ENCODE data around the gene TMEM123.
"Not testable (repeated sequence)": the region's sequence is repeated elsewhere in the genome, so short reads cannot be mapped to it uniquely, and the experiment has no call there.

The TMEM123 gene

GRCh38 chr11:102391549-102392237 lies 60.9 kb downstream of the TMEM123 start:
- DNase-seq: no peak

- peak; percentile 72 for DNase-seq
These were observed 61.7 kb downstream of the TMEM123 start for GRCh38 chr11:102390667-102391465.

- no peak for DNase-seq
These were observed 63.3 kb downstream of the TMEM123 start for GRCh38 chr11:102389253-102389652.

GRCh38 chr11:102387043-102387781 lies 65.4 kb downstream of the TMEM123 start:
- no peak for DNase-seq

GRCh38 chr11:102386136-102386734 lies 66.3 kb downstream of the TMEM123 start:
- DNase-seq: no peak

GRCh38 chr11:102385085-102386007 lies 67.2 kb downstream of the TMEM123 start:
- DNase-seq: no peak

- DNase-seq: no peak
These were observed 68.0 kb downstream of the TMEM123 start for GRCh38 chr11:102384419-102385079.

GRCh38 chr11:102383839-102384238 lies 68.7 kb downstream of the TMEM123 start:
- no peak for DNase-seq

GRCh38 chr11:102382384-102382783 lies 70.2 kb downstream of the TMEM123 start:
- DNase-seq: no peak

GRCh38 chr11:102378818-102379217 lies 73.7 kb downstream of the TMEM123 start:
- no peak for DNase-seq

- no peak for DNase-seq
These were observed 74.7 kb downstream of the TMEM123 start for GRCh38 chr11:102377891-102378290.

- DNase-seq: no peak
These were observed 76.7 kb downstream of the TMEM123 start for GRCh38 chr11:102375720-102376399.

- not testable (repeated sequence) for DNase-seq
These were observed 77.7 kb downstream of the TMEM123 start for GRCh38 chr11:102374633-102375424.

GRCh38 chr11:102368472-102368871 lies 84.1 kb downstream of the TMEM123 start:
- no peak for DNase-seq

- peak; percentile 49 for DNase-seq
These were observed 85.2 kb downstream of the TMEM123 start for GRCh38 chr11:102367364-102367763.

- DNase-seq: no peak
These were observed 87.6 kb downstream of the TMEM123 start for GRCh38 chr11:102364991-102365390.

- peak; percentile 56 for DNase-seq
These were observed 91.2 kb downstream of the TMEM123 start for GRCh38 chr11:102361086-102362031.

- DNase-seq: peak; percentile 39
These were observed 91.9 kb downstream of the TMEM123 start for GRCh38 chr11:102360681-102361080.

GRCh38 chr11:102359372-102359771 lies 93.2 kb downstream of the TMEM123 start:
- DNase-seq: no peak

All from CD4-positive, alpha-beta T cell treated with Interleukin-17A for 1 hour (primary cell).